AG04449 (cell line): Measurements from ENCODE around the gene CDK5RAP2.

Experiments
- CTCF ChIA-PET: fragments of 350-600 bp; formaldehyde crosslinking; extraction: SDS; loops from one replicate; lab custom pipeline; 2021; ENCODE audit warnings: antibody characterized with exemption; lab: Yijun Ruan, JAX
- POLR2A ChIA-PET: fragments of 400-600, 350-600 bp; formaldehyde crosslinking; extraction: SDS; loops from one replicate; lab custom pipeline; 2020; ENCODE audit warnings: antibody characterized with exemption, inconsistent platforms; lab: Yijun Ruan, JAX
- DNase-seq: peaks from one replicate; pipeline ENCODE4 v3.0.0-alpha.2; 2010; ENCODE audit warnings: low read depth, low spot score
- H3K4me3 ChIP-seq: 2 replicates; pipeline ENCODE4 v1.5.1; 2011; ENCODE audit warnings: low read depth, mild to moderate bottlenecking, control low read depth, low read length
- TF ChIP-seq, protein P1 (sequence below): IDR thresholded peaks from one replicate; pipeline ENCODE4 v1.5.1; 2011; ENCODE audit warnings: mild to moderate bottlenecking, moderate library complexity, low read length, control low read depth, inconsistent platforms; ENCODE audit not compliant: insufficient read depth; ENCODE audit errors: missing control alignments

Gene CDK5RAP2

DNA sequence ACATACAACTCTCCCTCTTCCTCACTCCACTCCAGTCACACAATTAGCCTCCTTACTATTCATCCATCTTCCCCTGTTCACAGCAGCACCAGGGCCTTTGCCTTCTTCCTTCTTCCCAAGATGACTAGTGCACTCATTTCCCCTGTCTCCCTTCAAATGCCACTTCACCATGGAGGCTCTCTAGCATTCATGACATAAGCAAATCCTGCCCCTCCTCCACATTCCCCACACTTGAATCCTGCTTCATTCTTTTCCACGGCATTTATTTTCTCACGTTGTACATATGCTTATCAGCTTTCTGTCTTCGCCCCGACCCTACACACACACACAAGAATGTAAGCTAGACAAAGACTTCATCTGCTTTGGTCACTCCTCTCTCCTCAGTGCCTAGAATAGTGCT lies 133.3 kb downstream of the CDK5RAP2 start:
- POLR2A ChIA-PET = no interaction called here
- no peak overlapping the region for H3K4me3 ChIP-seq
- TF ChIP-seq, protein P1, sequence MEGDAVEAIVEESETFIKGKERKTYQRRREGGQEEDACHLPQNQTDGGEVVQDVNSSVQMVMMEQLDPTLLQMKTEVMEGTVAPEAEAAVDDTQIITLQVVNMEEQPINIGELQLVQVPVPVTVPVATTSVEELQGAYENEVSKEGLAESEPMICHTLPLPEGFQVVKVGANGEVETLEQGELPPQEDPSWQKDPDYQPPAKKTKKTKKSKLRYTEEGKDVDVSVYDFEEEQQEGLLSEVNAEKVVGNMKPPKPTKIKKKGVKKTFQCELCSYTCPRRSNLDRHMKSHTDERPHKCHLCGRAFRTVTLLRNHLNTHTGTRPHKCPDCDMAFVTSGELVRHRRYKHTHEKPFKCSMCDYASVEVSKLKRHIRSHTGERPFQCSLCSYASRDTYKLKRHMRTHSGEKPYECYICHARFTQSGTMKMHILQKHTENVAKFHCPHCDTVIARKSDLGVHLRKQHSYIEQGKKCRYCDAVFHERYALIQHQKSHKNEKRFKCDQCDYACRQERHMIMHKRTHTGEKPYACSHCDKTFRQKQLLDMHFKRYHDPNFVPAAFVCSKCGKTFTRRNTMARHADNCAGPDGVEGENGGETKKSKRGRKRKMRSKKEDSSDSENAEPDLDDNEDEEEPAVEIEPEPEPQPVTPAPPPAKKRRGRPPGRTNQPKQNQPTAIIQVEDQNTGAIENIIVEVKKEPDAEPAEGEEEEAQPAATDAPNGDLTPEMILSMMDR = no peak
- DNase-seq = no peak
- CTCF ChIA-PET = no interaction called here

DNA sequence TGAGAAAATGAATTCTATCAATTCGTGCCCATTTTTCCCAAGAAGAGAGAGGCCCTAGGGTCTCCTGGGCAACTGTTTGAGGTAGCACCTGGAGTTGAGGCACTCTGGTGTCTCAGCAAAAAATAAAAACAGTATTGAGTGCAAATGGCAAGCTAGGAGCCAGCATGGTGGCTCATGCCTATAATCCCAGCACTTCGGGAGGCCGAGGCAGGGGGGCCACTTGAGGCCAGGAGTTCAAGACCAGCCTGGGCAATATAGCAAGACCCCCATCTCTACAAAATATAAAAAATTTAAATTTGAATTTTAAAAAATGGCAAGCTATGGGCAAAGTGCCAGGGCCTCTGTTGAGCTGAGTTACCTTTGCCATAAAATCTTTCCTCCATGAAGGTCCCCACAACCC lies 136.0 kb downstream of the CDK5RAP2 start:
- no peak for DNase-seq
- ChIA-PET POLR2A (interaction anchor here (0.9 to 1.3 kb wide), 2 partner anchors 41 to 112 kb away, joined by 3 read pairs; no protein-coding TSS in a partner anchor), CTCF (interaction anchor here (1.2 to 2.8 kb wide), 3 partner anchors 19 to 475 kb away, joined by 4 to 14 read pairs (median 4); no protein-coding TSS in a partner anchor)
- TF ChIP-seq, protein P1 = no peak
- H3K4me3 ChIP-seq = no peak overlapping the region

DNA sequence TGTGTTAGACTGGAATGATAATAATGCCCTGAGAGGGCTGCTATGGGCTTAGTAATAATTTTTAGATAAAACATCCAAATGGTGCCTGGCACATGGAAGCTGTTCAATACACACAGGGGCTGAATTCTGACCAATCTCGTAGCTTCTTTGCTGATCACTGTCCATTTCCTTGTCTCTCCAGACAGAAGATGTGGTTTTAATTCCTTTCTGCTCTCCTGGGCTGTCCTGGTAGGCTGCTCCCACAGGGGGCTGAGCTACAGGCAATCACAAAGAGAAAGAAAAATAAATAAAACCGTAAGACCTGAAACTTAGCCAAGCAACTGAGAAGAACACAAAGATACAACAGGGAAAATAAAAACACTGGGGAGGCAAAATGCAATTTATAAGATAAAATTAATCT lies 136.5 kb downstream of the CDK5RAP2 start:
- no peak overlapping the region for H3K4me3 ChIP-seq
- ChIA-PET CTCF (interaction anchor here (1.2 to 2.8 kb wide), 3 partner anchors 18 to 475 kb away, joined by 4 to 14 read pairs (median 4); no protein-coding TSS in a partner anchor), POLR2A (interaction anchor here (0.9 to 1.3 kb wide), 2 partner anchors 40 to 112 kb away, joined by 3 read pairs; no protein-coding TSS in a partner anchor)
- TF ChIP-seq, protein P1 = no peak
- DNase-seq = peak; percentile 75

DNA sequence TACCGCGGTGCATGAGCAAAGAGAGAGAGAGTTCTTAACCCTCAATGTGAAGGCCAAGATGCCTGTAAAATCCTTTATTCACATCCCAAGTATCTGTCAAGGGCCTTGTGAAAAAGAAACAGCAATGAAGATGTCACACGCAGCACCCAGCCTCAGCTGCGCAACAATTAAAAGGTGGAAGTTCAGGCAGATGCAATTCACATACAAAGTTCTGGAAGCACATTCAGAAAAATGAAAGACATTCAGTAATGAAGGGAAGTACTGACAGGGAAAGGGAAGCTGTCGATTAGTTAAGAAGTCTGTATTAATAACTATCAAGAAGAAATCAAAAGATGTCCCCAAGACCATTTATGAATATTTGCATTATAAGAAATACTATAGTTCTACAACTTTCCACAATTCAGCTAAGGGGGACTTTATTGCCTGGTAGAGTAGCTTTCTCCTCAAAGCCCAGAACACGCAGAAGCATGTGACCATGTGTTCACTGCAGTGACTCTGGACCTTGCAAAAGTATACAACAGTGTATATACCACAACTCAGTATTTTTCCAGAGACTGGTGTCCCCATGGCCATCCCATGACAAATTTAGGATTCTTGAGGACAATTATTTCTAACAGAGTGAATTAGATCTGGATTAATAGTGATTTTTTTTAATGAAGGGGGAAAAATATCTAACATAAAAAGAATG lies 137.5 kb downstream of the CDK5RAP2 start:
- no peak overlapping the region for H3K4me3 ChIP-seq
- no peak for DNase-seq
- TF ChIP-seq, protein P1 = no peak
- ChIA-PET CTCF (interaction anchor here (1.2 to 2.1 kb wide), 2 partner anchors 35 to 473 kb away, joined by 4 to 7 read pairs; no protein-coding TSS in a partner anchor), POLR2A (interaction anchor here (0.7 to 1.3 kb wide), 2 partner anchors 21 to 39 kb away, joined by 3 read pairs; no protein-coding TSS in a partner anchor)

DNA sequence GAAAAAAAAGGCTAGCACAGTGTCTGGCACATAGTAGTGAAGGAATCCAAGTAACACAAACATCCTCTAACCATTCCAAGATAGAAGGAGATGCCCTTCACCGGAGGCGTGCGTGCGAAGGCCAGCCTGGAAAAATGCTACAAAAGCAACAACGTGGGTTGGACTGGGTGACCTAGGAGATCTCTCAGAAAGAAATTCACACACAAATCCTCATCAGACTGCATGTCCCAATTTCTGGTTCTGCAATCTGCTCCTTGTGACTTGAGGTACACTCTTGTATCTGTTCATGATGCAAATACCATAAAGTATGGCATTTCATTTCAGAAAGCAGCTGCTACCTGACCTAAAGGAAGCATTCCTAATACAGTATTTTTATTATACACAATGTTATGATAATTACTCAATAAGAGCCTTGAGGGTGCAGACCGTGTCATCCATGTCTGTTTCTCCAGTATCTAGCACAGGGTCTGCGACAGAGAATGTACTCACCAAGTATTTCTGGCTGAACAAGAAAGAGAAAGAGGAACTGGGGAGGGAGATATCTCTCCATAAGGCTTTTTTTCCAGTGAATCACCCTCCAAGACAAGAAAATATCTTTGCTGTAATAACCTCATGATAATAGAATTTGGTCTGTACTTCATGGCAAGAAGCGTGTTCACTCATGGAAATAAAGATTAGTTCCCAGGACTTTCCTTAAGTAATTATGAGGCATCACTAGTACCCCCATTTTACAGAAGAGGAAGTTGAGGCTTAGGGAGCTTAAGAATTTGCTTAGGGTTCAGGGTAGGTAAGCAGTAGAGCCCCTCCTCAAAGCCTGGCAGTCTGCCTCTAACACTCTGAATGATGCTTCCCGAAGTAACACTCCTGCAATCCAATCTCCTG lies 138.3 kb downstream of the CDK5RAP2 start:
- ChIA-PET CTCF (interaction anchor here (0.8 to 2.1 kb wide), 4 partner anchors 9 to 46 kb away, joined by 3 to 7 read pairs (median 4); no protein-coding TSS in a partner anchor), POLR2A (interaction anchor here (0.7 kb wide), 1 partner anchor 20 kb away, joined by 3 read pairs; no protein-coding TSS in a partner anchor)
- DNase-seq = peak; percentile 90
- H3K4me3 ChIP-seq = no peak overlapping the region
- TF ChIP-seq, protein P1 = no peak

DNA sequence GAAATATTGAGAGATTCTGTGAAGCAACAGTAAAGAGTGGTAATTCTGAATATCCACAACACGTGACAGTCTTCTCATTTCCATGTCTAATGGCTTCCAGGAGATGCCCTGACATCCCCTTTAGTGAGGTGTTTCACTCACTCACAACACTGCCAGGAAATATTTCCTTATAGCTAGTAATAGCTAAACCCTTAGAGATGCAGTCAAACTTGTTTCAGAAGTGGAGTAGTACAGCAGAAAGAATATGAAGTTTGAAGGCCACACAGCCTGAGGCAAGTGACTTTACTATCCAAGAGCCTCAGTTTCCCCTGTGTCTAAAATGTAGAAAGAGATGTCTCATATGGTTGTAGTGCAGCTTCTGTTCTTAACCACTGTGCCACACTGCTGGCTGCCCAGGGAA lies 139.2 kb downstream of the CDK5RAP2 start:
- ChIA-PET POLR2A (no interaction called here), CTCF (interaction anchor here (0.8 to 2.1 kb wide), 4 partner anchors 8 to 45 kb away, joined by 3 to 7 read pairs (median 4); no protein-coding TSS in a partner anchor)
- no peak overlapping the region for H3K4me3 ChIP-seq
- TF ChIP-seq, protein P1 = no peak
- DNase-seq = no peak
